Lower leg skin (tissue), 3 donors: ENCODE data around the gene B2M.

ENCODE experiments used
- POLR2A ChIP-seq, 2 donors: fragments of 450-650 bp; IDR thresholded peaks; one replicate each; pipeline ENCODE4 v1.6.1; 2016 to 2017; ENCODE audit warnings: antibody characterized with exemption in 2 of 2, mild to moderate bottlenecking in 1 of 2, moderate library complexity in 1 of 2
- TF ChIP-seq, protein P1 (sequence below), 3 donors: fragments of 450-650 bp; IDR thresholded peaks; one replicate each; pipeline ENCODE4 v1.5.1; 2016; ENCODE audit warnings: antibody characterized with exemption in 3 of 3, mild to moderate bottlenecking in 3 of 3, moderate library complexity in 2 of 3

DNA sequence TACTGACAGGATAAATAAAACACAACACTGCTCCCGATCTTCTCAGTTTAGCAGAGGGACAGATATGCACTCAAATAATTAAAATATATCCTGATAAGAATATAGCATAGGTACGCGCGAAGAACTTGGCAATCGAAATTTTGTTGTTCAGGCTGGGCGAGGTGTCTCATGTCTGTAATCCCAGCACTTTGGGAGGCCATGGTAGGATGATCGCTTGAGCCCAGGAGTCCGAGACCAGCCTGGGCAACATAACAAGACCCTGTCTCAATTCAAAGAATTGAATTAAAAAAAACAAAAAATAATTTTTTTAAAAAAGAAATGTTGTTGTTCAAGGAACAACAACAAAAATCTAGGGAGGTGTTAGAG, 7.6 kb downstream of the B2M start:
- no peak for TF ChIP-seq POLR2A (IDR thresholded peaks at IDR 0.05)
- TF ChIP-seq, protein P1, sequence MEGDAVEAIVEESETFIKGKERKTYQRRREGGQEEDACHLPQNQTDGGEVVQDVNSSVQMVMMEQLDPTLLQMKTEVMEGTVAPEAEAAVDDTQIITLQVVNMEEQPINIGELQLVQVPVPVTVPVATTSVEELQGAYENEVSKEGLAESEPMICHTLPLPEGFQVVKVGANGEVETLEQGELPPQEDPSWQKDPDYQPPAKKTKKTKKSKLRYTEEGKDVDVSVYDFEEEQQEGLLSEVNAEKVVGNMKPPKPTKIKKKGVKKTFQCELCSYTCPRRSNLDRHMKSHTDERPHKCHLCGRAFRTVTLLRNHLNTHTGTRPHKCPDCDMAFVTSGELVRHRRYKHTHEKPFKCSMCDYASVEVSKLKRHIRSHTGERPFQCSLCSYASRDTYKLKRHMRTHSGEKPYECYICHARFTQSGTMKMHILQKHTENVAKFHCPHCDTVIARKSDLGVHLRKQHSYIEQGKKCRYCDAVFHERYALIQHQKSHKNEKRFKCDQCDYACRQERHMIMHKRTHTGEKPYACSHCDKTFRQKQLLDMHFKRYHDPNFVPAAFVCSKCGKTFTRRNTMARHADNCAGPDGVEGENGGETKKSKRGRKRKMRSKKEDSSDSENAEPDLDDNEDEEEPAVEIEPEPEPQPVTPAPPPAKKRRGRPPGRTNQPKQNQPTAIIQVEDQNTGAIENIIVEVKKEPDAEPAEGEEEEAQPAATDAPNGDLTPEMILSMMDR (IDR thresholded peaks at IDR 0.05): no peak
